ENCODE data around the gene TBX6. TPM values are rescaled to one million over a fixed set of nuclear protein-coding genes. Genes with fewer than 3 reads are reported as not detected.

Gene TBX6
- total RNA-seq, 2 experiments from 2014 or later = 1.5 to 1.7 TPM

- CTCF ChIA-PET = interaction anchor here (0.6 to 4.3 kb wide), 3 partner anchors 29 to 101 kb away, joined by 3 to 41 read pairs (median 3); partner anchors contain the start of genes CORO1A and MAPK3
- POLR2A ChIA-PET = no interaction called here
Measured at GRCh38 chr16:30094541-30095165, 2.9 kb upstream of the TBX6 start.

- ChIA-PET CTCF (interaction anchor here (0.6 to 4.3 kb wide), 26 partner anchors 8 to 364 kb away, joined by 3 to 41 read pairs (median 5); partner anchors contain the start of genes ALDOA, CORO1A, GDPD3 and MAPK3), POLR2A (interaction anchor here (0.6 to 3.1 kb wide), 10 partner anchors 16 to 337 kb away, joined by 3 to 38 read pairs (median 4); partner anchors contain the start of genes ALDOA, CORO1A and DCTPP1)
Measured at GRCh38 chr16:30092373-30093010, 768 bp upstream of the TBX6 start.

- CTCF ChIA-PET = interaction anchor here (0.8 to 4.3 kb wide), 12 partner anchors 9 to 94 kb away, joined by 3 to 41 read pairs (median 4); partner anchors contain the start of genes ALDOA, CORO1A and PPP4C
Measured at GRCh38 chr16:30090610-30091331, 953 bp downstream of the TBX6 start.

GRCh38 chr16:30088832-30089624 lies 2.7 kb downstream of the TBX6 start:
- POLR2A ChIA-PET = interaction anchor here (1.2 kb wide), 1 partner anchor 24 kb away, joined by 6 read pairs; the partner anchor contains the start of gene ALDOA

More at GRCh38 chr16:30090610-30091331, 953 bp downstream of the TBX6 start:
- POLR2A ChIA-PET = interaction anchor here (0.5 to 2.2 kb wide), 11 partner anchors 11 to 543 kb away, joined by 3 to 15 read pairs (median 3); partner anchors contain the start of genes ALDOA and PPP4C

GRCh38 chr16:30088237-30088831 lies 3.4 kb downstream of the TBX6 start:
- ChIA-PET POLR2A (no interaction called here), CTCF (no interaction called here)

More at GRCh38 chr16:30088832-30089624, 2.7 kb downstream of the TBX6 start:
- CTCF ChIA-PET = interaction anchor here (1.6 kb wide), 1 partner anchor 11 kb away, joined by 4 read pairs; no protein-coding TSS in a partner anchor

GRCh38 chr16:30087181-30087898 lies 4.4 kb downstream of the TBX6 start:
- ChIA-PET POLR2A (no interaction called here), CTCF (interaction anchor here (0.6 kb wide), 1 partner anchor 11 kb away, joined by 4 read pairs; no protein-coding TSS in a partner anchor)

- POLR2A ChIA-PET = no interaction called here
- CTCF ChIA-PET = no interaction called here
Measured at GRCh38 chr16:30086291-30087140, 5.2 kb downstream of the TBX6 start.

- POLR2A ChIA-PET = no interaction called here
- CTCF ChIA-PET = no interaction called here
Measured at GRCh38 chr16:30085820-30086219, 5.9 kb downstream of the TBX6 start.

GRCh38 chr16:30085247-30085646 lies 6.5 kb downstream of the TBX6 start:
- ChIA-PET POLR2A (no interaction called here), CTCF (no interaction called here)

GRCh38 chr16:30084816-30085159 lies 6.9 kb downstream of the TBX6 start:
- ChIA-PET POLR2A (no interaction called here), CTCF (no interaction called here)

GRCh38 chr16:30084096-30084815 lies 7.5 kb downstream of the TBX6 start:
- ChIA-PET CTCF (no interaction called here), POLR2A (no interaction called here)

GRCh38 chr16:30083216-30084055 lies 8.3 kb downstream of the TBX6 start:
- POLR2A ChIA-PET = no interaction called here

GRCh38 chr16:30082545-30083090 lies 9.1 kb downstream of the TBX6 start:
- CTCF ChIA-PET = interaction anchor here (0.7 to 1.3 kb wide), 2 partner anchors 9 to 10 kb away, joined by 3 to 5 read pairs; partner anchors contain the start of gene TBX6
- POLR2A ChIA-PET = no interaction called here

More at GRCh38 chr16:30083216-30084055, 8.3 kb downstream of the TBX6 start:
- CTCF ChIA-PET = interaction anchor here (1.3 kb wide), 1 partner anchor 9 kb away, joined by 5 read pairs; no protein-coding TSS in a partner anchor

- CTCF ChIA-PET = interaction anchor here (1.0 to 1.4 kb wide), 2 partner anchors 13 to 24 kb away, joined by 3 read pairs; partner anchors contain the start of gene TBX6
- POLR2A ChIA-PET = interaction anchor here (1.3 kb wide), 1 partner anchor 11 kb away, joined by 3 read pairs; no protein-coding TSS in a partner anchor
Measured at GRCh38 chr16:30079480-30079879, 12.2 kb downstream of the TBX6 start.

GRCh38 chr16:30078744-30079143 lies 13.0 kb downstream of the TBX6 start:
- ChIA-PET POLR2A (interaction anchor here (1.3 to 5.0 kb wide), 3 partner anchors 11 to 13 kb away, joined by 3 to 28 read pairs (median 4); partner anchors contain the start of genes ALDOA and TBX6), CTCF (interaction anchor here (1.3 to 3.1 kb wide), 3 partner anchors 11 to 24 kb away, joined by 3 to 25 read pairs (median 4); partner anchors contain the start of gene TBX6)

Measured in activated CD8-positive, alpha-beta memory T cell treated with anti-CD3 and anti-CD28 coated beads for 36 hours (primary cell).